AG09309 (cell line): ENCODE data around the gene PRPF6.

Source experiments
- DNase-seq: peaks from one replicate; pipeline ENCODE4 v3.0.0-alpha.2; 2010; ENCODE audit warnings: low read depth
- H3K4me3 ChIP-seq: 2 replicates; pipeline ENCODE4 v1.5.1; 2011; ENCODE audit warnings: mild to moderate bottlenecking, low read depth, low read length, moderate library complexity; ENCODE audit not compliant: control insufficient read depth
- CTCF ChIP-seq: IDR thresholded peaks from 2 replicates; pipeline ENCODE4 v1.5.1; 2011; ENCODE audit warnings: mild to moderate bottlenecking, low read depth, low read length, inconsistent platforms; ENCODE audit not compliant: insufficient read depth, control insufficient read depth; ENCODE audit errors: missing control alignments

Gene PRPF6

GRCh38 chr20:63953764-63954429, 27.0 kb upstream of the PRPF6 start:
- no peak overlapping the region for H3K4me3 ChIP-seq
- no peak for DNase-seq
- TF ChIP-seq CTCF: no peak

- H3K4me3 ChIP-seq: peak overlapping the region; percentile 82
- no peak for DNase-seq
- TF ChIP-seq CTCF: peak; percentile 17
These were observed 25.6 kb upstream of the PRPF6 start for GRCh38 chr20:63955281-63955826.

- DNase-seq: peak; percentile 58
- TF ChIP-seq CTCF: no peak
- peak within 1 kb of the TSS; percentile 82 for H3K4me3 ChIP-seq
These were observed 24.9 kb upstream of the PRPF6 start, which contains the start of gene UCKL1 for GRCh38 chr20:63955827-63956663. Gene UCKL1 (minus strand): TSS chr20:63956416. CDS start chr20:63956372, 44 bp downstream.

GRCh38 chr20:63956664-63957003, 24.3 kb upstream of the PRPF6 start:
- H3K4me3 ChIP-seq: peak overlapping the region; percentile 55
- TF ChIP-seq CTCF: no peak
- DNase-seq: no peak

GRCh38 chr20:63957004-63957689, 23.8 kb upstream of the PRPF6 start:
- no peak for TF ChIP-seq CTCF
- DNase-seq: no peak
- peak overlapping the region; percentile 55 for H3K4me3 ChIP-seq

GRCh38 chr20:63957690-63958441, 23.1 kb upstream of the PRPF6 start:
- no peak for DNase-seq
- TF ChIP-seq CTCF: no peak
- H3K4me3 ChIP-seq: no peak overlapping the region; the same call in 1 of the 2 replicates
